ENCODE results near the gene ATAD3C.
A peak's percentile ranks its signal among the peaks of the same experiment; 100 is the strongest.
"Not testable (repeated sequence)": the region's sequence is repeated elsewhere in the genome, so short reads cannot be mapped to it uniquely, and the experiment has no call there.

Gene ATAD3C
- total RNA-seq: 0 to 0.27 reads per million in 2 donors

GRCh38 chr1:1449099-1449739 is at the start of gene ATAD3C:
Gene ATAD3C, plus strand, starts transcription at chr1:1449689. Its CDS starts 995 bp downstream, at chr1:1450684.
- no peak for DNase-seq

- DNase-seq: peak in 1 of 5 experiments; percentile 39
These were observed 49.5 kb upstream of the ATAD3C start for GRCh38 chr1:1399872-1400575.

DNA sequence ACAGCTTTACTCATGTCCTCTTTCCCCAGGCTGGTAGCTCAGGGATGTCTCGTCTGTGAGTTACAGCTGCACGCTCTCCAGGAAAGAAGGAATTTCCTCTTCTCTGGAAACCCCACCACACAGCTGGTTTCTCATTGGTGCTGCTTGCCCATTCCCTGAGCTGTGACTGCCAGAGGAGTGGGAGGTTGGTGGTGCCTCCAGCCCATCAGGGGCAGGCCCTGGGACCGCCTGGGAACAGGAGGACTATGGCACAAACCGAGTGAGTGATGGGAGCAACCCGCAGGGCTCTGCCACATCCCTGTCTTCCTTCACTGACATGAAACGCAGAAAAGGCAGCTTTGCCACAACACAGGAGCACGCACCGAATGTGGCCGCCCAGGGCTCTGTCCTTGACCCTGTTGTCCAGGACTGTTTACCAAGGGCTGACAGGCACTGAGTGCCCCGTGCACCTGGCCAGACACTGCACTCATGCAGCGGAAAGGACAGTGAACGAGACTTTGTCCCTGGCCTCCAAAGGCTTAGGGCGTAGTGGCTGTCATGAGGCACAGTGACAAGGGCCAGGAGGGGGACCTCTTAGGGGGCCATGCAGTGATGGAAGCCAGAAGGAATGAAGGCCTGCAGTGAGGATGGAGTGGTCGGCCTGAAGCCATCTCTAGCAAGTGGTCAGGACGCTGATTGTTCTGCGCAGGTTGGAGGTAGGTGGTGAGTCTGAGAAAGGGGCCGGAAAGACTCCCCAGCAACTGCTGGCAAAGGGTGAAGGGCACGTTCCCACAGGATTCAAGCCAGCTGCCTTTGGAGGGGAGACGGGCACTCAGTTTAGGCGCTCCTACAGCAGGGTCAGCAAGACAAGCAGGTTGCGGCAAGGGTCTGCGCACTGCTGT is 48.7 kb upstream of the ATAD3C start:
- no peak for DNase-seq

GRCh38 chr1:1401457-1402010 is 48.0 kb upstream of the ATAD3C start:
- DNase-seq: no peak

GRCh38 chr1:1402072-1402900 is 47.2 kb upstream of the ATAD3C start:
- DNase-seq: peak in 1 of 5 experiments; percentile 51

- DNase-seq: not testable (repeated sequence)
These were observed 46.5 kb upstream of the ATAD3C start for GRCh38 chr1:1402901-1403392.

GRCh38 chr1:1403653-1404052 is 45.8 kb upstream of the ATAD3C start:
- DNase-seq: no peak

- DNase-seq: peak in 1 of 5 experiments; percentile 24
These were observed 43.2 kb upstream of the ATAD3C start for GRCh38 chr1:1406101-1406820.

DNA sequence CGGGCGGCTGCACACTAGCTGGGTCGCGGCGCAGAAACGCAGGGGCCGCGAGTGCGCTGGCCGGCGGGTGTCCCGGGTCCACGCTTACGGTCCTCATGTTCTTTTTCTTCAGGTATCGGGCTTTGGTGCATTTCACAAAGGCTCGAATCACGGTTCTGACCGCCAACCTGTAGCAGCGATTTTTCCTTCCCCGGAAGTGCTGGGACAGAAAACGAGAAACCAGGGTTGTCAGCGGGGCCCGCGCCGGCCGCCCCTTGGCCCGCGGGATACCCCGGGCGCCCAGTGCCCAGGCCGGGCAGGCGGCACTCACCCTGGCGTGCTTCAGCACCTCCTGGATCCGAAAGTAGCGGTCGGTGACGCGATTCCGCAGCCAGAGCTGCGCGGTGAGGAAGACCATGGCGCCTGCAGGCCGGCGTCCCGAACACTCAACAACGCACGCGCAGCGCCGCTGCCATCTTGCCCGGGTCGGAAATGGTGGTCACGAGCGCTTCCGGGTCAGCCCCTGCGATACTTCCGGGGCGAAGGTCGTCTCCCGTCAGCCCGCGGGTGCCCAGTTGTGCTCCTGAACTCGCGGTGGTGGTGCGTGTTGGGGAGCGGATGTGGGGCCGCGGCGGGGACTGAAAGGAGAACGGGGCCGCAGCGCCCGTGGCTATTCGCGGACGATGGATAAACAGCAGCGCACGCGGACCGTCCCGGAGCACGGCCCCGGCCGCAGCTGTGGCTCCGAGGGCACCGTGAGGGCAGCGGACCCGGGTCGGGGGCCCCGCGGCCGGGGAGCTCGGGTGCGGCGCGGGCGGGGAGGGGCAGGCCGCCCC is 42.5 kb upstream of the ATAD3C start, which contains the start of gene MRPL20:
MRPL20 (minus strand) TSS at position 473 of the 815 bp plus-strand sequence; CDS start at position 397, 76 bp downstream.
- peak; percentile 93 to 98 (median 95) for DNase-seq

DNA sequence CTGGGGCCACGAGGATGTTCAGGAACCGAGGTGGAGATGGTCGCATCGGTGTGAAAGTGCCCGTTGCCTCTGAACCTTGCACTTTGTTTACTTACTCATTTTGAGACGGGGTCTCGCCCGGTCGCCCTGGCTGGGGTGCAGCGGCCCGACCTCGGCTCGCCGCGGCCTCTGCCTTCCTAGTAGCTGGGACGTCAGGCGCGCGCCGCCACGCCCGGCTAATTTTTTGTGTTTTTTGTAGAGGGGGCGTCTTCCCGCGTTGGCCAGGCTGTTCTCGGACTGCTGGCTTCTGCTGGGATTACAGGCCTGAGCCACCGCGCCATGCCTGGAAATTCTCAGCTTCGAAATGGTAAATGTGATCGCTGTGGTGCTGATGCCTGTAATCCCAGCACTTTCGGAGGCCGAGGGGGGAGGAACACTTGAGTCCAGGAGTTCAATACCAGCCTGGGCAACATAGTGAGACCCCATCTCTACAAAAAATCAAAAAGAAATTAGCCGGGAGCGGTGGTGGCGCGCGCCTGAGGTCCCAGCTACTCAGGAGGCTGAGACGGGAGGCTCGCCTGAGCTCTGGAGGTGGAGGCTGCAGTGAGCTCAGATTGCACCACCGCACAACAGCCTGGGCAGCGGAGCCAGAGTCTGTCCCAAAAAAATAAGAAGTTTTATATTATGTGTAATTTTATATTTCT is 41.7 kb upstream of the ATAD3C start:
- DNase-seq: peak in 2 of 5 experiments; percentile 27 to 29

- not testable (repeated sequence) for DNase-seq
These were observed 39.3 kb upstream of the ATAD3C start for GRCh38 chr1:1410238-1410637.

DNA sequence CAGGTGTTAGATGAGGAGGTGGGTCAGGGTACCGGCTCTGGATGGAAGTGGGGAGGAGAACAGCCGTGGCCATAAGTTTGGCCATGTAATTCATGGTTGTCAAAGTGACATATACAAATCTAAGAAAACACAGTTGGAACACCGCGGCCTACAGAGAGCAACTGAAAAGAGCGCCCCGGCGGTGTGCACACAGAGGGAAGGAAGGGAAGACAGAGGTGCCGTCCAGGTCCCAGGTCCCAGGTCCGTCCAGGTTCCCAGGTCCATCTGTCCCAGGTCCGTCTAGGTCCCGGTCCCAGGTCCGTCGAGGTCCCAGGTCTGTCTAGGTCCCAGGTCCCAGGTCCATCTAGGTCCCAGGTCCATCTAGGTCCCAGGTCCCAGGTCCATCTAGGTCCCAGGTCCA is 37.9 kb upstream of the ATAD3C start:
- DNase-seq: no peak

- peak in 1 of 5 experiments; percentile 35 for DNase-seq
These were observed 37.1 kb upstream of the ATAD3C start for GRCh38 chr1:1412311-1412902.

- no peak for DNase-seq
These were observed 33.7 kb upstream of the ATAD3C start for GRCh38 chr1:1415751-1416150.

- DNase-seq: not testable (repeated sequence)
These were observed 32.1 kb upstream of the ATAD3C start for GRCh38 chr1:1417396-1417795.

GRCh38 chr1:1417825-1418463 is 31.5 kb upstream of the ATAD3C start:
- not testable (repeated sequence) for DNase-seq

DNA sequence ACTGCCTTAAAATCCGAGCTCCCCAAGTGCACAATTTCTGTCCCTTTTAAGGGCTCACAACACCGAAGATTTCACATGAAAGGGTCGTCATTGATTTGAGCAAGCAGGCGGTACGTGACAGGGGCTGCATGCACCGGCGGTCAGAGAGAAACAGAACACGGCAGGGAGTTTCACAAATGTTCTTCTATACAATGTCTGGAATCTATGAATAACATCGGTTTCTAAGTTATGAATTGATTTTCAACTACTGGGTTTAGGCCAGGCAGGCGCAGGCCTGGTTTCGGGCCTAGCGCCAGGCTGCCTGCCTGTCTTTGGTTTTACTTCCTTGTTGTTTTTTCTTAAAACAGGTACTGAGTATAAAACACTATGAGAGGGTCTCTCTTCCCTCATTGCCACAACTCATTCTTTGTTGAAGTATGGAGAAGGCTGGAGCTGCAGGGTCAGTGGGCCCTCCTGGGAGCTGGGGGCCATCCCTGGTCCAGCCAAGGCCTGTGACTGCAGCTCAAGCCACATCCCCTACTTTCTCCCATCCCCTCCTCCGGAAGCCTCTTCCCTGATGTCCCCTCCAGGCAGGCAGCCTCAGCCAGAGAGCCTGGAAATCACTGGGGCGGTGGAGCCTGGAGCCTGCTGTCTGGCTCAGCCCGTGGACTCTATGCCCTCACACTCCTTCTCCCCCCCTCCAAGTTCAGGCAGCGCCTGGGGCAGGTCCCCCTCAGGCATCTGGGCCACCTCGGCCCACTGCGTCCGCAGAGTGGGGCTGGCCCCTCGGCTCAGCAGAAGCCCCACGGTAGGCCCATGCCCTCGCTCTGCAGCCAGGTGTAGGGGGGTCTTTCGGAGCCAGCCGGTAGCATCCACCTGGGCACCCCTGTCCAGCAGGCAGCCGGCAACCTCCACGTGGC is 30.8 kb upstream of the ATAD3C start:
- no peak for DNase-seq

Data from T-helper 2 cell (primary cell).